Liver (tissue), 9 donors: ENCODE measurements around the gene PASK. TPM values are rescaled to one million over a fixed set of nuclear protein-coding genes. Genes with fewer than 3 reads are reported as not detected.

Experiments
- DNase-seq: peaks from one replicate; pipeline ENCODE4 v3.0.0-alpha.2; 2017; ENCODE audit warnings: low spot score
- H3K27ac ChIP-seq, 2 donors: one replicate each; pipeline ENCODE4 v1.7.0; 2013; ENCODE audit warnings: inconsistent platforms in 2 of 2, low read length in 2 of 2, control low read depth in 1 of 2, low read depth in 1 of 2, mild to moderate bottlenecking in 1 of 2
- H3K27me3 ChIP-seq, 4 donors: one replicate each; pipeline versions ENCODE4 v1.6.1 to v1.7.0; 2013; ENCODE audit warnings: low read length in 3 of 4, inconsistent platforms in 1 of 4, mild to moderate bottlenecking in 1 of 4, moderate library complexity in 1 of 4; ENCODE audit not compliant: control insufficient read depth in 4 of 4, insufficient read depth in 4 of 4
- H3K36me3 ChIP-seq, 4 donors: one replicate each; pipeline versions ENCODE4 v1.6.1 to v1.7.0; 2013; ENCODE audit warnings: low read length in 3 of 4, mild to moderate bottlenecking in 3 of 4, low read depth in 1 of 4, moderate library complexity in 1 of 4; ENCODE audit not compliant: control insufficient read depth in 4 of 4, insufficient read depth in 3 of 4
- H3K4me1 ChIP-seq, 4 donors: one replicate each; pipeline versions ENCODE4 v1.6.1 to v1.7.0; 2013; ENCODE audit warnings: low read length in 3 of 4, mild to moderate bottlenecking in 3 of 4, moderate library complexity in 1 of 4; ENCODE audit not compliant: control insufficient read depth in 4 of 4, insufficient read depth in 4 of 4
- H3K4me3 ChIP-seq, 3 donors: one replicate each; pipeline versions ENCODE4 v1.6.1 to v1.7.0; 2013; ENCODE audit warnings: low read length in 3 of 3, control low read depth in 1 of 3, low read depth in 1 of 3, mild to moderate bottlenecking in 1 of 3
- H3K9ac ChIP-seq, 2 donors: one replicate each; pipeline ENCODE4 v1.7.0; 2013; ENCODE audit warnings: low read length in 2 of 2, mild to moderate bottlenecking in 2 of 2, moderate library complexity in 2 of 2, control low read depth in 1 of 2, low read depth in 1 of 2
- H3K9me3 ChIP-seq, 4 donors: one replicate each; pipeline versions ENCODE4 v1.6.1 to v1.7.0; 2013; ENCODE audit warnings: low read length in 3 of 4; ENCODE audit not compliant: control insufficient read depth in 4 of 4
- ATF3 ChIP-seq: IDR thresholded peaks from 2 replicates; pipeline ENCODE4 v1.6.1; 2016; ENCODE audit warnings: antibody characterized with exemption
- CTCF ChIP-seq: fragments of 150-350 bp; IDR thresholded peaks from 2 replicates; pipeline ENCODE4 v1.5.1; 2017; ENCODE audit warnings: improper control_type of control experiment, low read depth, low read length; ENCODE audit not compliant: missing input control
- EGR1 ChIP-seq, 2 donors: IDR thresholded peaks; 2 replicates each; pipeline ENCODE4 v1.6.1; 2016 to 2018; ENCODE audit warnings: antibody characterized with exemption in 2 of 2, low read depth in 2 of 2
- FOXA1 ChIP-seq: IDR thresholded peaks from 2 replicates; pipeline ENCODE4 v1.6.1; 2016; ENCODE audit warnings: antibody characterized with exemption
- FOXA2 ChIP-seq: IDR thresholded peaks from 2 replicates; pipeline ENCODE4 v1.6.1; 2016; ENCODE audit warnings: antibody characterized with exemption
- GABPA ChIP-seq, 2 donors: IDR thresholded peaks in 1 of 2; conservative IDR thresholded peaks in 1 of 2; 2 replicates each; pipeline ENCODE4 v1.6.1; 2016; ENCODE audit warnings: antibody characterized with exemption in 2 of 2, mild to moderate bottlenecking in 1 of 2, moderate library complexity in 1 of 2
- HNF4A ChIP-seq, 2 donors: conservative IDR thresholded peaks; 2 replicates each; pipeline ENCODE4 v1.6.1; 2016; ENCODE audit warnings: antibody characterized with exemption in 2 of 2, mild to moderate bottlenecking in 2 of 2
- HNF4G ChIP-seq: IDR thresholded peaks from 2 replicates; pipeline ENCODE4 v1.6.1; 2016; ENCODE audit warnings: antibody characterized with exemption
- JUND ChIP-seq, 2 donors: IDR thresholded peaks; 2 replicates each; pipeline ENCODE4 v1.6.1; 2016; ENCODE audit warnings: antibody characterized with exemption in 2 of 2
- MAX ChIP-seq: IDR thresholded peaks from 2 replicates; pipeline ENCODE4 v1.6.1; 2016; ENCODE audit warnings: antibody characterized with exemption
- NR2F2 ChIP-seq: IDR thresholded peaks from 2 replicates; pipeline ENCODE4 v1.6.1; 2016; ENCODE audit warnings: antibody characterized with exemption
- RAD21 ChIP-seq, 2 donors: IDR thresholded peaks; 2 replicates each; pipeline ENCODE4 v1.6.1; 2016; ENCODE audit warnings: antibody characterized with exemption in 2 of 2, mild to moderate bottlenecking in 2 of 2
- RXRA ChIP-seq, 2 donors: IDR thresholded peaks; 2 replicates each; pipeline ENCODE4 v1.6.1; 2017 to 2018; ENCODE audit warnings: antibody characterized with exemption in 2 of 2, mild to moderate bottlenecking in 1 of 2
- SP1 ChIP-seq: IDR thresholded peaks from 2 replicates; pipeline ENCODE4 v1.6.1; 2018; ENCODE audit warnings: antibody characterized with exemption, mild to moderate bottlenecking
- TAF1 ChIP-seq: conservative IDR thresholded peaks from 2 replicates; pipeline ENCODE4 v1.6.1; 2016; ENCODE audit warnings: antibody characterized with exemption, mild to moderate bottlenecking
- YY1 ChIP-seq: IDR thresholded peaks from 2 replicates; pipeline ENCODE4 v1.6.1; 2016; ENCODE audit warnings: antibody characterized with exemption, mild to moderate bottlenecking
- ZBTB33 ChIP-seq: IDR thresholded peaks from 2 replicates; pipeline ENCODE4 v1.6.1; 2016; ENCODE audit warnings: antibody characterized with exemption
- WGBS: extraction: QIAGEN DNeasy Blood & Tissue Kit; methylation state at CpG from one replicate; pipeline ENCODE4 v1.1.7; 2013; 5-methylcytosine and 5-hydroxymethylcytosine counted together
- polyA plus RNA-seq, 2 donors: library from polyadenylated mRNA; stranded (reverse) in 1 of 2; unstranded in 1 of 2; fragments of 200-250 nt in 1 of 2; fragments of >200 nt in 1 of 2; fragmentation: Nextera tagmentation in 1 of 2; extraction: Ambion mirVana in 1 of 2; gene quantifications; one replicate each; pipeline versions ENCODE4 v1.2.1 to v1.2.3, GENCODE V29; 2013 to 2015
- total RNA-seq, 2 donors: library from RNA; depleted of rRNA; stranded (reverse); fragments of >200 nt; gene quantifications; one replicate each; pipeline ENCODE4 v1.2.3, GENCODE V29; 2014
- TF ChIP-seq, protein P1 (sequence below): IDR thresholded peaks from 2 replicates; pipeline ENCODE4 v1.6.1; 2016; ENCODE audit warnings: antibody characterized with exemption, mild to moderate bottlenecking
- donor health status: healthy.
- donor health status: healthy.
- donor health status: healthy.
- donor health status: healthy.
- donor health status: healthy.

The PASK gene
- total and polyA plus RNA-seq, 4 donors: 0.96 to 8.8 (median 2.9) TPM

GRCh38 chr2:241193271-241193670 is 44.0 kb upstream of the PASK start:
- Histone ChIP-seq H3K9me3 (no peaks in the 10 kb centered on the region), H3K36me3 (no peaks in the 10 kb centered on the region), H3K4me1 (no peaks in the 10 kb centered on the region), H3K9ac (no peak overlapping the region), H3K27me3 (no peaks in the 10 kb centered on the region), H3K27ac (no peak overlapping the region), H3K4me3 (no peak overlapping the region)
- no peak for TF ChIP-seq ATF3
- no peak for TF ChIP-seq TAF1
- TF ChIP-seq FOXA1: no peak
- no peak for TF ChIP-seq SP1
- no peak for TF ChIP-seq FOXA2
- TF ChIP-seq HNF4A (conservative IDR thresholded peaks at IDR 0.05): no peak
- no peak for TF ChIP-seq YY1
- no peak for TF ChIP-seq JUND (IDR thresholded peaks at IDR 0.05)
- TF ChIP-seq RXRA (IDR thresholded peaks at IDR 0.05): no peak
- WGBS: 87% methylated on average over 8 of the region's 8 CpGs
- DNase-seq: no peak

GRCh38 chr2:241191081-241191480 is 41.8 kb upstream of the PASK start:
- Histone ChIP-seq H3K4me1 (no peaks in the 10 kb centered on the region), H3K9me3 (no peaks in the 10 kb centered on the region), H3K27me3 (no peaks in the 10 kb centered on the region), H3K4me3 (no peak overlapping the region), H3K36me3 (no peaks in the 10 kb centered on the region), H3K9ac (no peak overlapping the region), H3K27ac (no peak overlapping the region)
- 76% methylated on average over 14 of the region's 14 CpGs for WGBS
- DNase-seq: no peak
- TF ChIP-seq NR2F2 (no peak), CTCF (no peak), GABPA (IDR thresholded peaks at IDR 0.05 in 1 of 2, conservative IDR thresholded peaks at IDR 0.05 in 1 of 2) (no peak), RAD21 (IDR thresholded peaks at IDR 0.05) (no peak), RXRA (IDR thresholded peaks at IDR 0.05) (no peak), FOXA2 (no peak), HNF4A (conservative IDR thresholded peaks at IDR 0.05) (no peak)

GRCh38 chr2:241190291-241190981 is 41.2 kb upstream of the PASK start:
- no peaks in the 10 kb centered on the region for H3K27me3 ChIP-seq
- H3K4me1 ChIP-seq: no peaks in the 10 kb centered on the region
- H3K27ac ChIP-seq: no peak overlapping the region
- no peaks in the 10 kb centered on the region for H3K9me3 ChIP-seq
- no peak overlapping the region for H3K9ac ChIP-seq
- 89% methylated on average over 19 of the region's 19 CpGs for WGBS
- no peaks in the 10 kb centered on the region for H3K36me3 ChIP-seq
- no peak for DNase-seq
- no peak overlapping the region for H3K4me3 ChIP-seq
- no peak for TF ChIP-seq RXRA (IDR thresholded peaks at IDR 0.05)
- TF ChIP-seq EGR1 (IDR thresholded peaks at IDR 0.05; ENCODE audit: low read depth in 2 of 2): no peak
- no peak for TF ChIP-seq HNF4G
- TF ChIP-seq, protein P1, sequence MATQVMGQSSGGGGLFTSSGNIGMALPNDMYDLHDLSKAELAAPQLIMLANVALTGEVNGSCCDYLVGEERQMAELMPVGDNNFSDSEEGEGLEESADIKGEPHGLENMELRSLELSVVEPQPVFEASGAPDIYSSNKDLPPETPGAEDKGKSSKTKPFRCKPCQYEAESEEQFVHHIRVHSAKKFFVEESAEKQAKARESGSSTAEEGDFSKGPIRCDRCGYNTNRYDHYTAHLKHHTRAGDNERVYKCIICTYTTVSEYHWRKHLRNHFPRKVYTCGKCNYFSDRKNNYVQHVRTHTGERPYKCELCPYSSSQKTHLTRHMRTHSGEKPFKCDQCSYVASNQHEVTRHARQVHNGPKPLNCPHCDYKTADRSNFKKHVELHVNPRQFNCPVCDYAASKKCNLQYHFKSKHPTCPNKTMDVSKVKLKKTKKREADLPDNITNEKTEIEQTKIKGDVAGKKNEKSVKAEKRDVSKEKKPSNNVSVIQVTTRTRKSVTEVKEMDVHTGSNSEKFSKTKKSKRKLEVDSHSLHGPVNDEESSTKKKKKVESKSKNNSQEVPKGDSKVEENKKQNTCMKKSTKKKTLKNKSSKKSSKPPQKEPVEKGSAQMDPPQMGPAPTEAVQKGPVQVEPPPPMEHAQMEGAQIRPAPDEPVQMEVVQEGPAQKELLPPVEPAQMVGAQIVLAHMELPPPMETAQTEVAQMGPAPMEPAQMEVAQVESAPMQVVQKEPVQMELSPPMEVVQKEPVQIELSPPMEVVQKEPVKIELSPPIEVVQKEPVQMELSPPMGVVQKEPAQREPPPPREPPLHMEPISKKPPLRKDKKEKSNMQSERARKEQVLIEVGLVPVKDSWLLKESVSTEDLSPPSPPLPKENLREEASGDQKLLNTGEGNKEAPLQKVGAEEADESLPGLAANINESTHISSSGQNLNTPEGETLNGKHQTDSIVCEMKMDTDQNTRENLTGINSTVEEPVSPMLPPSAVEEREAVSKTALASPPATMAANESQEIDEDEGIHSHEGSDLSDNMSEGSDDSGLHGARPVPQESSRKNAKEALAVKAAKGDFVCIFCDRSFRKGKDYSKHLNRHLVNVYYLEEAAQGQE: no peak
- TF ChIP-seq ZBTB33: no peak
- TF ChIP-seq ATF3: no peak
- no peak for TF ChIP-seq MAX
- no peak for TF ChIP-seq JUND (IDR thresholded peaks at IDR 0.05)
- no peak for TF ChIP-seq YY1
